GM12872 (cell line): ENCODE data around the gene GGA3.

Experiments
- TF ChIP-seq, protein P1 (sequence below): IDR thresholded peaks from 3 replicates; pipeline ENCODE4 v1.5.1; 2011; ENCODE audit warnings: low read depth, mild to moderate bottlenecking, low read length, moderate library complexity; ENCODE audit not compliant: insufficient read depth

Gene GGA3

DNA sequence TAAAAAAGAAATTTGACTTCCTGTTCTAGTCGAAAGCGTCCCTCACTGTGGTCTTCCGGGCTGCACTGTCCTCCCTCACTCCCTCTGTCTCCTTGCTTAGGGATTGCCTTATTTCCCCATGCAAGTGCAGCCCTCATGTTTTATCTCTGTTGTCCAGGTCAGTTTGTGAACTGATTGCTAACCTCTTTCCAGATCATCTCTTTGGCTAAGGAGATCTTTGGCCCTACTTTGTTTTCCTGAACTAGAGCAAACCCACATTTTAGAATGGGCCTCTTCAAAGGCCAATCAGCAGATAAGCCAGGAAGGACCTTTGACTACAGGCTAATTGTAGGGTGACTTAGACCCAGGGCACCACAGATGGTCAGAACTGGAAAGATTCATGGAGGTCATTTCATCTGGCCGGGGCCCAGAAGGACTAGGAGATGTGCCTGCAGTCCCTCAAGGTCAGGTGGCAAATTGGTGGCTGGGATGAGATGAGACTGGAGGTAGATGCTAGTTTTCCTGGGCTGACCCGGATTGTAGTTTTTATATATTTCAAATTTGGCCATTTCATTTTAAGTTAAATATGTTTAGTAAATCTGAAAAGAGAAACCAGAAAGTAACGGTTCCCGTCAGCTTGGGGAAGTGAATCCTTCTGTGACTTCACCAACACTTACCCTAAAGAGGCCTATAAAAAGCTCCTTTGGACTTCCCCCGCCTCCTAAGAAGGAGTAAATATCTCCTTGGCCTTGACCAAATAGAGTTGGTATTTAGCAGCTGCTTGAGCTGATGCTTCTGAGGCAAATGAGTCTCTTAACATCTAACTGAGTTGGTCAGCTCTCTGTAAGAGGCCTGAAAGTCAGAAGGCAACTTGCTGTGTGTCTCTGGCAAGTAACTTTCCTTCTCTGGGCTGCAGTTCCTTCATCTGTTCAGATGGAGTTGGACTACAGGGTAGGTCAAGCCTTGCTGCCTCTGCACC, 34.1 kb upstream of the GGA3 start:
- TF ChIP-seq, protein P1, sequence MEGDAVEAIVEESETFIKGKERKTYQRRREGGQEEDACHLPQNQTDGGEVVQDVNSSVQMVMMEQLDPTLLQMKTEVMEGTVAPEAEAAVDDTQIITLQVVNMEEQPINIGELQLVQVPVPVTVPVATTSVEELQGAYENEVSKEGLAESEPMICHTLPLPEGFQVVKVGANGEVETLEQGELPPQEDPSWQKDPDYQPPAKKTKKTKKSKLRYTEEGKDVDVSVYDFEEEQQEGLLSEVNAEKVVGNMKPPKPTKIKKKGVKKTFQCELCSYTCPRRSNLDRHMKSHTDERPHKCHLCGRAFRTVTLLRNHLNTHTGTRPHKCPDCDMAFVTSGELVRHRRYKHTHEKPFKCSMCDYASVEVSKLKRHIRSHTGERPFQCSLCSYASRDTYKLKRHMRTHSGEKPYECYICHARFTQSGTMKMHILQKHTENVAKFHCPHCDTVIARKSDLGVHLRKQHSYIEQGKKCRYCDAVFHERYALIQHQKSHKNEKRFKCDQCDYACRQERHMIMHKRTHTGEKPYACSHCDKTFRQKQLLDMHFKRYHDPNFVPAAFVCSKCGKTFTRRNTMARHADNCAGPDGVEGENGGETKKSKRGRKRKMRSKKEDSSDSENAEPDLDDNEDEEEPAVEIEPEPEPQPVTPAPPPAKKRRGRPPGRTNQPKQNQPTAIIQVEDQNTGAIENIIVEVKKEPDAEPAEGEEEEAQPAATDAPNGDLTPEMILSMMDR = no peak

DNA sequence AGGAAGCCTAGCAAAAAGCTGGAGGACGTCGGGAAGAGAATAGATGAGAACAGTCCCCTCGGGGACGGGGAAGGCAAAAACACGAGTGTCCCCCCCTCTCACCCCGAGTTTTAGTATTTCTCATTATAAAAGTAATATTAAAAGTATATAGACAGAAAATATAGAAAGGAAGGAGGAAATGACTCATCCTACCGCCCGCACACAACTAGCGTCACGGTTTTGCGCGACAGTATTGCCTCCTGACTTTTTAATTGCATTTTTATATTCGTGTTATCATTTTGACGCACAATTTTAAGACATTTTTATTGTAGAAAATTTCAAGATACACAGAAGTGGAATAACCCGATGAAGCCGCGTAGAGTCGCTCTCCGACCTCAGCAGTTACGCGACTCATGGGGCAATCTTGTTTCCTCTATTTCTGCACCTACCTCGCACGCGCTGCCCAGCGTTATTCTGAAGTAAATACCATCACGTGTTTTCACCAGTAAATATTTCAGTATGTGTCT, 28.5 kb upstream of the GGA3 start:
- TF ChIP-seq, protein P1 = peak; percentile 54

DNA sequence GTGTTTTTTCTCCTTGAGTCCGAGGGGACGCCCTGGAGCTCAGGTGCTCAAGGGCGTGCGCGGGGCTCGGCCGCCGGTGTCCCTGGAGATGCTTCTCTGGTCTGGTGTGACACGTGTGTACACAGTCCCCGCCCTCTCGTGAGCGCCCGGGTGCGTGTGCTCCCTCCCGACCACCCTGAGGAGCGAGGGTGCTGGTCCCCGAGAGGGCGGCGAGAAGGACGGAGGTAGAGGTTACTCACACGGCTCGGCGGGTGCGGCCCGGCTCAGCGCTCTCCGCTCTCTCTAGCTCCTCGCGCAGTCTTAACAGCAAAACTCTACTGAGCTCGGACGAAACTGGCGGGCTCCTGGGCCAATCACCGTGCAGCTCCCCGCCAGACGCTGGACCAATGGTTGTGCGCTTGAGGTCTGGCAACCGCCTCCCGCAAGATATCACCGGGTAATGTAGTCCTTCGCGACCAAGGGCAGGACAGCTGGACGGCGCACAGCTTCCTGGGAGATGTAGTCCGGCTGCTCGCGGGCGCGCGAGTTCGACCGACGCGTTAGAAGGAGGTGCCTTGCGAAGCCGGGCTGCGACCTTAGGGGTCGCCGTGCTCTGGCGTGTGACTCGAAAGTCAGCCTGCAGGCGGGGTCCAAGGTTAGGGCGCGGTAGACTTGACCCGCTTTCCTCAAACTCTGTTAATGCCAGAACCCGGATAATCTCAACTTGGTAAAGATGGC, 27.9 kb upstream of the GGA3 start, which contains the start of gene SLC25A19:
SLC25A19 (minus strand) TSS at position 319 of the 717 bp plus-strand sequence. CDS start 2,669 bp downstream, outside the sequence.
- TF ChIP-seq, protein P1 = peak; percentile 60

DNA sequence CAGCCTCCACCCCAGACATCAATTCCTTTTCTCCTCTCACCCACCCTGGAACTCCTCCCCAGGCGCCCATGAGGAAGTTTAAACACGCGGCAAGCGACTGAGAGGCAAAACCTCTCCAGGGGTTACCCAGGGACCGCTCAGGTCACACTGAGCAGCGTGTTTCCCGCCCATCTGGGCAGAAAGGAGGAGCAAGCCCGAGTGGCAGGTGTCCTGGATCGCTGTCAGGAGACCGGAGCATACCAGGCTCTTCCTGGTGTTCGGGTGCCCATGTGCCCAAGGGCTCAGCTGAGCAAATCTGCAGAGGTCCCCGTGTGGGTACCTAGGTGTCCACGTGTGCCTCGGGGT, 27.3 kb upstream of the GGA3 start:
- TF ChIP-seq, protein P1 = no peak

DNA sequence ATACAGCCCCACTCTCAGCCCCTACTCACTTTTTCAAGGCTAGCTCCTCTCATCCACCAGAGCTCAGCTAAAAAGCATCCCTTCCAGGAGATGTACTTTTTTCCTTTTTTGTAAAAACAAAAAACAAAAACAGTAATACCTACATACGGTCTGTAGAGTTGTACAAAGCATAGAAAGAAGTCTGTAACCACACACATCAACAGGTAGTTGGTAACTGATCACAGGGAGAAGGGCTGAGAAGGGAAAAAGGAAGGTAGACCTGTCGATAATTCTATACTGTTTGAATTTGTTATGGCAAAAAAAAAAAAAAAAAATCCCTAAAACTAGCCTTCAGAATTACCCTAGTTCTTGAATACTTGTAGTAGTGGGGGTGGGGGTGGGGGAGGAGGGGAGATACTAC, 27.0 kb upstream of the GGA3 start:
- TF ChIP-seq, protein P1 = no peak

DNA sequence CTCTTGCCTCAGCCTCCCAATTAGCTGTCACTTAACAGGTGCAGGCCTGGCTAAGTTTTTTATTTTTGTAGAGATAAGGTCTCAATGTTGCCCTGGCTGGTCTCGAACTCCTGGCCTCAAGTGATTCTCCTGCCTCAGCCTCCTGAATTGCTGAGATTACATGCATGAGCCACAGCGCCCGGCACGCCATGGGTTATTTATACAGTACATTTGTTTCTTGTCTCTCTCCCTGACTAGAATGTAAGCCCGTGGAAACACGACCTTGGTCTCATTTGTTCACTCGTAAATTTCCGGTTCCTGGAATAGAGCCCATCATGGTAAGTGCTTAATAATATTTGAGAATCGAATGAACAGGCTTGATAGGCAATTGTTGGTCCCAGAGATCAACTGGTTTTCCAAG, 25.8 kb upstream of the GGA3 start:
- TF ChIP-seq, protein P1 = no peak

DNA sequence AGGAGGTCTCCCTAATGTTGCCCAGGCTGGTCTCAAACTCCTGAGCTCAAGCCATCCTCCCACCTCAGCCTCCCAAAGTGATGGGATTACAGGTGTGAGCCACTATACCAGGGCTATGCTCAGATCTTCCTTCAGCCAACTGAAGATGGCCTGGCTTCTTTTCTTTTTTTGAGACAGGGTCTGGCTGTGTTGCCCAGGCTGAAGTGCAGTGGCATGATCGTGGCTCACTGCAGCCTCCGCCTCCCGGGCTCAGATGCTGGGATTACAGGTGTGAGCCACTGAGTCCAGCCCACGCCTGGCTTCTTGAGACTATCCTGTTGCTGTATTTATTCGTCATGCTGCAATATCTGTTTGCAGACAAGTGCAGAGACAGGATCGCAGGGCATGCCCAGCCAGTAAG, 23.7 kb upstream of the GGA3 start:
- TF ChIP-seq, protein P1 = no peak
